Tibial nerve (tissue), 3 donors: ENCODE results near the gene MAML3.

Source experiments
- CTCF ChIP-seq, 5 experiments: fragments of 200-600 bp in 3 of 5; fragments of 450-650 bp in 2 of 5; sonication (generic) in 3 of 5; IDR thresholded peaks; one replicate each; pipeline ENCODE4 v1.5.1; 2016 to 2019; ENCODE audit warnings: antibody characterized with exemption in 5 of 5, mild to moderate bottlenecking in 3 of 5, moderate library complexity in 2 of 5
- POLR2A ChIP-seq, 2 donors: fragments of 450-650 bp; IDR thresholded peaks; one replicate each; pipeline ENCODE4 v1.6.1; 2017; ENCODE audit warnings: antibody characterized with exemption in 2 of 2, mild to moderate bottlenecking in 2 of 2, moderate library complexity in 2 of 2

- no peak for TF ChIP-seq CTCF (IDR thresholded peaks at IDR 0.05)
- TF ChIP-seq POLR2A (IDR thresholded peaks at IDR 0.05), result no peak
Observed at GRCh38 chr4:140066031-140066930, 87.7 kb downstream of the MAML3 start.
